GM18520 (cell line): ENCODE data around the gene TMPRSS15.

Experiments
- ATAC-seq: cut with Tn5 transposase; IDR thresholded peaks from one replicate; pipeline ENCODE4 v1.9.1; 2021; ENCODE audit not compliant: unreplicated experiment

Gene TMPRSS15

GRCh38 chr21:18350216-18350615 lies 53.4 kb downstream of the TMPRSS15 start:
- ATAC-seq: no peak

GRCh38 chr21:18349468-18349867 lies 54.1 kb downstream of the TMPRSS15 start:
- no peak for ATAC-seq

DNA sequence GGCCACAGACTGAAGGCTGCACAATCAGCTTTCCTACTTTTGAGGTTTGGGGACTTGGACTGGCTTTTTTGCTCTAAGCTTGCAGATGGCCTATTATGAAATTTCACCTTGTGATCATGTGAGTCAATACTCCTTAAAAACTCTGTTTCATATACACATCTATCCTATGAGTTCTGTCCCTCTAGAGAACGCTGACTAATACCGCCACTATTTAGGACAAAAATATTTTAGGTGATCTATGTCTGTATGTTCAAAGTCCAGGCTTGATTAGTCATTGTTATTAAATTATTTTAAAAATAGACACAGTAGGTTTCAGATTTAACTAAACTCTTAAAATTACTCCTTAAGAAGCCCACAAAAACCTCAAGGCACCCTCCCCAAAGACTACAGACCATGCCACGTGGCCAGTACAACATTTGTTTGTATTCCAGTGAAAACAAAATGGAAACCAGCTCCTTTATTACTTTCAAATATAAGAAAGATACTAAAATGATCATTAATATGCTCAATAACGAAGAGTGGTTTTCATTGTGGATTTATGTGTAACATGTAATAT lies 63.1 kb downstream of the TMPRSS15 start:
- ATAC-seq: no peak

GRCh38 chr21:18335651-18336236 lies 67.8 kb downstream of the TMPRSS15 start:
- ATAC-seq: no peak

DNA sequence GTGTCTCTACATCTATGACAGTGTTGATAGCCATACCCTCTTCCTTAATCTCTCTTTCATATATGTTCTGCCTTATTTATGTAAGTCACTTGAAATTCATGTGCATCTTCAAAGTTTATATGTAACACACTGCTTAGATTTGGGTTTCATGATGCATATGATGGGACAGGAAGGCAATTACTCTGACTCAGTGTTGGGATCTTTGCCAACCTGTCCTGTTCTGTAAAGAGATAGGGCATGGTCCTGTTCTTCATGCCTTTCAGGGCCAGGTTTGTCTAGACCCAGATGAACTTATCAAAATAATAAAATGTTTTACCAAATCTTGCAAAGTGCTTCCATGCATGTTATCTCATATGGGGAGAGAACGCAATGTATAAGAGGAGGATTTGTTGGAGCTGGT lies 69.5 kb downstream of the TMPRSS15 start:
- ATAC-seq: no peak

DNA sequence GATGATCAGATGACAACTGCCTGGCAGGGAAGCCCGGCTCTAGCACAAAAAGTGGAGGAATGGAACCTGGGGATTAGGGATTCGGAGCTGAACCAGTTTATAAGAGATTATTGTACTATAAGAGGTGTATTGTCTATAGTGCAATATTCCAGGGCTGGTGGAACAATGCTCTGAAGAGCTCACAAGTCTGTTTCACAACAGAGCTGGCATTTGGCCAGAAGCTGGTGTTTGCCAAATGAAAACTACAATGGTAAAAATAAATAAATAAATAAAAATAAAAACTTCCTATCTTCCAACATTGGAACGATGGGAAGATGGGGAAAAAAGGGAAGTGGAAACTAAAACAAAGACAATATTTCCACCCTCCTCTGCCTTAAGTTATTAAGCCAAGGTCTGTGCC lies 85.4 kb downstream of the TMPRSS15 start:
- ATAC-seq: no peak

DNA sequence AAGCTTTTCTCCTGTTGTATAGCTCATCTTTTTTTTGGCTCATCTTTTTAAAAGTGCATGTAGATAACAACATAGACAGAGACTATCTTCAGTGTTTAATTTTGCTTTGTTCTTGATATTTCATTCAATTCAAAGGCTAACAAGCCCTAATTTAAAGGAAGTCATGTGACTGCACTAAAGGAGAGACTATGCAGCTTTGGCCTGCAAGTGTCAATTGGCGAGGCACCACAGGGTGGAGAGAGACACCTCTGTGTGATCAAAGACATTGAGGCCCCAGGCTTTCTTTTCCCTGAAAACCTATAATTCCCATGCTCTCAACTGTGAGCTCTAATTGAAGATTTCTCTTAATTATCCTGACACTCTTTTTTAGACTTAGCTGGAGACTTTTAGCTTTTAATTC lies 105.4 kb downstream of the TMPRSS15 start:
- no peak for ATAC-seq

DNA sequence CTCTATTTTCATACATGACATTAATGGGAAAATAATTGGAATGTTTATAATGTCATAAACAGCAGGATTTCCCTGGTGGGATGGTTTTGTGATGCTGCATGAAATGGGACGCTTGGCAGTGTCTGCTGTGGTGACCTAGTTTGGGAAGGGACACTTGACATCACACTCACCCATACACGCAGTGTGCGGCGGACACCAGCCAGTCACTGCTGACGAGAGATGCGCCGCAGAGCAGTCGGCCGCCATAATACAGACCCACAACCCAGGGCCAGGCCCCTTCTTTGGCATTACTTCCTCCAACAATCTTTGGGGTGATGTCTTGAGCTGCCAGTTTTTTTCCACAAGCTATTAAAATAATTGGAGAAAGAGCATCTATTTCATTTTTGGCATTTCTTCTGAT lies 109.5 kb downstream of the TMPRSS15 start:
- no peak for ATAC-seq

DNA sequence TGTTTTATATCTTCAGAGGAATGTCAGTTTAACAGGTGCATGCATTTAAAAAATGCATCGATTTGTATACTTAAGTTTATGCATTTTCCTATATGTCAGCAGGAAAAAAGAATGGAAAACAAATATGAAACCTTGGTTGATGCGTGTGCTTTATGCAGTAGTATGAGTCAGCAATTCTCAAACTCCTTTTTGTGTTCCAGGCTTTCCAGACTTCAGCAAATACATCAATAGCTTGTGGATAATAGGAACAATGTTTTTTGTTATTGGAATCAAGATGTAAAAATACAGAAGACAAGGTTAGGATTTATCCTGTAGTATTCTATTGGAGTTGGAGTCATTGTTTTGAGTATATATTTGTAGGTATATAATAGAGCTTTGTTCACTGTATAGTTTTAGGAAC lies 113.7 kb downstream of the TMPRSS15 start:
- no peak for ATAC-seq

- ATAC-seq: no peak
Measured at GRCh38 chr21:18285379-18285778, 118.2 kb downstream of the TMPRSS15 start.

DNA sequence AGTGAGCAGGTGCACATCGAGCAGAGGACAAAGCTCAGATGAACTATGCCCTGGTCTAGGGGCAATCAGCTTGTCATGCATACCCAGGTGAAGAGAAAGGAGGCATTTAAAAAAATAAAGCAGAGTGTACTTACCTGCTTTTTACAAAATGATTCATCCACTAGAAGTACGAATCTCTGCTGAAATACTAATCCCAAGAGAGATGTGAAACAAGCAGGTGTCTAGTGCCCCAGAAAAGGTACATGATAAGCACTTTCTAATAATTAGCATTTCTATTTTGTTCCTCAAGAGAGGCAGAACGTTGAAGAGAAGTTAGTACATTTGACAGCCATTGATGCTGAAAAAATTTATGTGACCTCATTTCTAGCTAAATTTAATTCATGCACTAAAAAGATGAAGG lies 127.8 kb downstream of the TMPRSS15 start:
- no peak for ATAC-seq

GRCh38 chr21:18274370-18274769 lies 129.2 kb downstream of the TMPRSS15 start:
- no peak for ATAC-seq

DNA sequence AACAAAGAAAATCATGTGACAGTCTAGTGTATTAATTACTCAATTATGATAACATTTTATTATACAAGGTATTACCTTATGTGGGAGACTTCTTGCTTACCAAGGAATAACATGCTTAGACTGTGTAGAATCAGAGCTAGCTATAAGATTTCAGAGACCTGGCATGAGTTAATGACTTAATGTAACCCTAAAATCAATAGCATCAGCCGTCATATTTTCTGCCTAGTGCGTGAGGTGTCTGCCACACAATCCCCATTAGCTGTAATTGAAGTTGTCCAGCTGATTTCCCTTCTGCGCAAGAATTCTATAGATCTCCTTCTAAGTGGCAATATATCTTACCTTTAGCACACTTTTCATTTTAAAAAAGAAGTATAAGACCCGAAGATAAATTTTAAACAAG lies 130.2 kb downstream of the TMPRSS15 start:
- ATAC-seq: no peak

GRCh38 chr21:18269856-18270255 lies 133.7 kb downstream of the TMPRSS15 start:
- ATAC-seq: no peak

DNA sequence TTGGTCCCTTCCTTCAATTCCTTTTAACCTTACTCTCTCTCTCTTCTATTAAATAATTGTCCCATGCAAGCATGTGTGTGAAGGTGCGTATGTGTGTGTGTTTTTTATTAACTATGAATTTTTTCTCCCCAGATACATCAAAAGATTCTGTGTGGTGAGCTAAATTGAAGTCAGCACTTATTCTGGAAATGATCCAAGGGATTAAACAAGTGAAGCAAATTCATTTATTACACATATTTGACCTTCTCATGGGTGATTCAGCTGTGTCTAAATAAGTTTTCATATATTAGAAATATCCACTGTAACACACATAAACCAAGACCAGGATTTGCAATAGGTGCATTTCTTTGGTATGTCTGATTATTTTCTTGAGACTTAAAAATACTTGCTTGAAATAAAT lies 134.7 kb downstream of the TMPRSS15 start:
- no peak for ATAC-seq

DNA sequence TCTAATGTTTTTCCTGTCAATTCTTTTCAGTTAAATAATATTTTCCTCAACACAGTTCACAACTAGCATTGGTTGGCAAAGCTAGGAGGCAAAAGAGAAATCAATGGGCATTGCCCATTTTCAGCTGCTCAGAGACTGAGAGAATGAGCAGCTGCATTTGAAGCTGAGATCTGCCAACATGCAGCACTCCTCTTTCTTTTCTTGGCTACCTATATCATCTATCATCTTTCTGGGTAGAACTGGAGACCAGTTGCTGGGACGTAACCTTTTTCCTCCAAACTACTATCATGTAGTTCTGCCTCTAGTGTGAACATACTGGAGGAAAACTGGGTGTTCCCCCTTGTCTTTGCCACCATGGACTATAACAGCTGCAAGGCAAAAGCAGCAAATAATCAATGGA lies 136.1 kb downstream of the TMPRSS15 start:
- ATAC-seq: no peak

DNA sequence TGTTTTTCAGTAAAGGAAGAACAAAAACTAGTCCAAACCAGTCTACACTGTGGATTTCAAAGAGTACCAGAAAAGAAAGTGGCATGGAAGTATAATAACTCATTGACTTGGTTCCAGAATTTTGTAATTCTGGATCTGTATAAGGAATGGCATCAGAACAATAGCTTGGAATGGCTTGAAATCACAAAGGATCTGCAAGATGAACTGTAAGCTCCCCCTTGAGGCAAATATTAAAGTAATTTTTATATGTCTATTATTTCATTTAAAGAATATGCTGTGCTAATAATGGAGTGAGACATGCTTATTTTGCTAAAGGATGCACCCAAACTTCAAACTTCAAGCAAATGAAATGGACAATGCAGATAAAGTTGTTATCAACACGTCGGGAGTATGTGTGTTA lies 137.6 kb downstream of the TMPRSS15 start:
- ATAC-seq: no peak

- no peak for ATAC-seq
Measured at GRCh38 chr21:18253799-18254198, 149.8 kb downstream of the TMPRSS15 start.

- no peak for ATAC-seq
Measured at GRCh38 chr21:18253221-18253620, 150.4 kb downstream of the TMPRSS15 start.

DNA sequence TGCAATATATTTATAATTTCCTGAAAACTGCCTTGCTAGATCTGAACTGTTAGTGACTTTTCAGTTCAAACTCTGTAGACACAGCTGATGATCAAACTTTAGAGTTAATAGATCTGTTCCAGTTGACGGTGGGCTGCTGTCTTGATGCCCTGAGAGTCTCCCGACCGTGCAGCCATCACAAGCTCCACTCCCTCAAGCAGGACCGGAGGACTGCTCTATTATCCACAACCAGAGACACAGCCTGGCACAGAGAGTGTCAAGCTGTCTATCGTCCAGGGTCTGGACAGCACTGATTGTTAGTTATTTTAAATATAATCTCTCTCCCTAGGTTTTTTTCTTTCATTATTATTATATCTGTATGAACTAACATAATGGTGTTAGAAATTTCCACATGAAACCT lies 150.9 kb downstream of the TMPRSS15 start:
- no peak for ATAC-seq

DNA sequence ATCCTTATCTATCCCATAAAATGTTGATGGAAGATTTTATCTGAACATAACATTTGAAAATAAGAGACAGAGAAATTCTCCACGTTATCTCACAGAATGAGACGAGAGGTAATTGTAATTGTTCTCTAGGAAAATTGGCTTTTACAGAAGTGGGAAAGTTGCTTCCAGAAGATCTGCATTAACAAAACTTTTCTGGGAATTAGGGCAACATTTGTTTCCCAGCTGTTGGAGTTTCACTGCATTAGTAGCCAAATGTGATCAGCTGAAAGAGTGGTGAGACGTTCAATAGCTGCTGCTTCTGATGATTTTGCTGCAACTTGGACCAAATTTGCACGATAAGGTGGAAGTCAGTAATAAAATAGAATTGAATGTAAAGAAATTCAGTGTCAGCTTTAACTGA lies 151.3 kb downstream of the TMPRSS15 start:
- ATAC-seq: no peak

DNA sequence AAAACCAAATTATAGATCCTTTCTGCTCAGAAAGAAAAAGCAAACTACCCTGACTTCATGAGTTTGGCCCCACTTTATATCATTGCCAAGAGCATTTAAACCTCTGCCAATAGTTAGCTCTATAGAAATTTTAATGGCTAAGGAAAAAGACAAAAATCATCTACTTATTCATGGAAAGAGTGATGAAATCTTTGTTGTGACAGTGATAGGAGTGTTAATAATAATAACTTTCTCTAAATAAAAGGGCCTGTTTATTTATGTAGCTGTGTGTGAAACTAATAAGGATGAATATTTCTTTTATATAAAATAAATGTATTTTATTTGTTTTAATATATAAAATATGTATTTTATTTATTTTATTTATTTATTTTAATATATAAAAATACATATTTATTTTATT lies 152.5 kb downstream of the TMPRSS15 start:
- ATAC-seq: no peak

GRCh38 chr21:18249672-18250071 lies 153.9 kb downstream of the TMPRSS15 start:
- no peak for ATAC-seq
